ENCODE data around the gene ZNF575. TPM values are rescaled to one million over a fixed set of nuclear protein-coding genes. Genes with fewer than 3 reads are reported as not detected.

ZNF575 gene
- total and polyA plus RNA-seq, 2 experiments from 2014 or later: 3.1 TPM; not detected in 1

- DNase-seq (ENCODE audit: low spot score): no peak
- TF ChIP-seq CTCF (IDR thresholded peaks at IDR 0.05; ENCODE audit: poor library complexity) (no peak), EZH2 (IDR thresholded peaks at IDR 0.05; ENCODE audit: borderline replicate concordance) (no peak), EZH2phosphoT487 (IDR thresholded peaks at IDR 0.05; ENCODE audit: low read depth, severe bottlenecking, unreplicated experiment) (no peak)
- no peaks in the 10 kb centered on the region for H3K4me1 ChIP-seq (ENCODE audit: insufficient read depth)
- H3K9me2 ChIP-seq (replicated peaks; ENCODE audit: insufficient read depth): no peaks in the 10 kb centered on the region
- no peaks in the 10 kb centered on the region for H4K20me1 ChIP-seq (ENCODE audit: insufficient read depth, poor library complexity, severe bottlenecking)
- WGBS (ENCODE audit: low lambda C conversion rate, missing lambda C conversion rate): 74% methylated on average over 3 of the region's 3 CpGs
- no peak overlapping the region for H2AFZ ChIP-seq
- H3K27ac ChIP-seq: no peak overlapping the region
- H3K27me3 ChIP-seq: no peaks in the 10 kb centered on the region
- no peaks in the 10 kb centered on the region for H3K9me3 ChIP-seq (ENCODE audit: low read depth)
- H3K4me3 ChIP-seq: no peak overlapping the region
- H3K79me2 ChIP-seq: no peaks in the 10 kb centered on the region
- H3K36me3 ChIP-seq (replicated peaks; ENCODE audit: insufficient read depth, low read depth): peaks cover 4% of the 10 kb centered on the region
- no peak overlapping the region for H3K4me2 ChIP-seq
Measured at GRCh38 chr19:43540381-43540780, 7.4 kb downstream of the ZNF575 start.

DNA sequence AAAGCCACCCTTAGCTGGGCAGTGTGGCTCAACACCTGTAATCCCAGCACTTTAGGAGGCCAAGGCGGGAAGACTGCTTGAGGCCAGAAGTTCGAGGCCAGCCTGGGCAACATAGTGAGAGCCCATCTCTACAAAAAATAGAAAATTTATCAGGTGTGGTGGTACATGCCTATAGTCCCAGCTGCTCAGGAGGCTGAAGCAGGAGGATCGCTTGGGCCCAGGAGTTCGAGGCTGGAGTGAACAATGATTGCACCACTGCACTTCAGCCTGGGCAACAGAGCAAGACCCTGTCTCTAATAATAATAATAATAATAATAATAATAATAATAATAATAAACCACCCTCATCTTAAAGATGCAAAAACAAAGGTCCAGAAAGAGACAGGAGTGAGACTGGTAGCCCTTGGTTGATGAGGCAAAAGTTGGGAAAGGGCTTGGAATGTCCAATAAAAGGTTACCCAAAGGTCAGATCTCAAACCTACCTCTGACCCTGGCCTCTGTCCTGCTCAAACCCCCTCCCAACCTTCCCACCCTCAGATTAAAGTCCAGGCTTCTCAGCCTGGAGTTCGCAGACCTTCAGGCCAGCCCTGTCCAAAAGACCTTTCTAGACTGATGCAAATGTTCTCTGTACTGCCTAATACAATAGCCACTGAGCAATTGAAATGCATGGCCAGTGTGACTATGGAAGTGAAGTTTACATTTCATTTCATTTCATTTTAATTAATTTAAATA, 9.1 kb downstream of the ZNF575 start:
- TF ChIP-seq EZH2 (IDR thresholded peaks at IDR 0.05; ENCODE audit: borderline replicate concordance) (no peak), CTCF (IDR thresholded peaks at IDR 0.05; ENCODE audit: poor library complexity) (no peak), EZH2phosphoT487 (IDR thresholded peaks at IDR 0.05; ENCODE audit: low read depth, severe bottlenecking, unreplicated experiment) (no peak)

GRCh38 chr19:43544077-43544476, 11.1 kb downstream of the ZNF575 start:
- no peaks in the 10 kb centered on the region for H4K20me1 ChIP-seq (ENCODE audit: insufficient read depth, poor library complexity, severe bottlenecking)
- no peak overlapping the region for H3K27ac ChIP-seq
- 99% methylated on average over 9 of the region's 9 CpGs for WGBS (ENCODE audit: low lambda C conversion rate, missing lambda C conversion rate)
- H3K36me3 ChIP-seq (replicated peaks; ENCODE audit: insufficient read depth, low read depth): peaks cover 4% of the 10 kb centered on the region
- no peaks in the 10 kb centered on the region for H3K79me2 ChIP-seq
- H3K9me3 ChIP-seq (ENCODE audit: low read depth): no peaks in the 10 kb centered on the region
- DNase-seq (ENCODE audit: low spot score): no peak
- no peak overlapping the region for H3K4me3 ChIP-seq
- H3K27me3 ChIP-seq: no peaks in the 10 kb centered on the region
- no peak overlapping the region for H2AFZ ChIP-seq
- TF ChIP-seq CTCF (IDR thresholded peaks at IDR 0.05; ENCODE audit: poor library complexity) (no peak), EZH2 (IDR thresholded peaks at IDR 0.05; ENCODE audit: borderline replicate concordance) (no peak), EZH2phosphoT487 (IDR thresholded peaks at IDR 0.05; ENCODE audit: low read depth, severe bottlenecking, unreplicated experiment) (no peak)
- H3K9me2 ChIP-seq (replicated peaks; ENCODE audit: insufficient read depth): no peaks in the 10 kb centered on the region
- no peak overlapping the region for H3K4me2 ChIP-seq
- H3K4me1 ChIP-seq (ENCODE audit: insufficient read depth): no peaks in the 10 kb centered on the region

More for the DNA sequence above, 9.1 kb downstream of the ZNF575 start:
- H2AFZ ChIP-seq: no peak overlapping the region
- no peak for DNase-seq (ENCODE audit: low spot score)
- no peak overlapping the region for H3K4me3 ChIP-seq
- peaks cover 4% of the 10 kb centered on the region for H3K36me3 ChIP-seq (replicated peaks; ENCODE audit: insufficient read depth, low read depth)
- no peaks in the 10 kb centered on the region for H3K79me2 ChIP-seq
- WGBS (ENCODE audit: low lambda C conversion rate, missing lambda C conversion rate): 97% methylated on average over 5 of the region's 5 CpGs
- no peaks in the 10 kb centered on the region for H4K20me1 ChIP-seq (ENCODE audit: insufficient read depth, poor library complexity, severe bottlenecking)
- H3K4me2 ChIP-seq: no peak overlapping the region
- H3K9me3 ChIP-seq (ENCODE audit: low read depth): no peaks in the 10 kb centered on the region
- no peaks in the 10 kb centered on the region for H3K4me1 ChIP-seq (ENCODE audit: insufficient read depth)
- H3K27me3 ChIP-seq: no peaks in the 10 kb centered on the region
- H3K9me2 ChIP-seq (replicated peaks; ENCODE audit: insufficient read depth): no peaks in the 10 kb centered on the region
- no peak overlapping the region for H3K27ac ChIP-seq
